Forelimb muscle (tissue), 1 donor: Measurements from ENCODE around the gene MSH5. TPM values are rescaled to one million over a fixed set of nuclear protein-coding genes. Genes with fewer than 3 reads are reported as not detected.
"Not testable (repeated sequence)": the region's sequence is repeated elsewhere in the genome, so short reads cannot be mapped to it uniquely, and the experiment has no call there.

ENCODE experiments used
- DNase-seq: peaks from one replicate; pipeline ENCODE4 v3.0.0-alpha.2; 2013; ENCODE audit warnings: low read depth
- polyA plus RNA-seq: library from polyadenylated mRNA; unstranded; fragments of 120-200 nt; gene quantifications from one replicate; pipeline ENCODE4 v1.2.1, GENCODE V29; 2013; ENCODE audit not compliant: insufficient read length

The MSH5 gene
- 14.2 TPM for polyA plus RNA-seq

DNA sequence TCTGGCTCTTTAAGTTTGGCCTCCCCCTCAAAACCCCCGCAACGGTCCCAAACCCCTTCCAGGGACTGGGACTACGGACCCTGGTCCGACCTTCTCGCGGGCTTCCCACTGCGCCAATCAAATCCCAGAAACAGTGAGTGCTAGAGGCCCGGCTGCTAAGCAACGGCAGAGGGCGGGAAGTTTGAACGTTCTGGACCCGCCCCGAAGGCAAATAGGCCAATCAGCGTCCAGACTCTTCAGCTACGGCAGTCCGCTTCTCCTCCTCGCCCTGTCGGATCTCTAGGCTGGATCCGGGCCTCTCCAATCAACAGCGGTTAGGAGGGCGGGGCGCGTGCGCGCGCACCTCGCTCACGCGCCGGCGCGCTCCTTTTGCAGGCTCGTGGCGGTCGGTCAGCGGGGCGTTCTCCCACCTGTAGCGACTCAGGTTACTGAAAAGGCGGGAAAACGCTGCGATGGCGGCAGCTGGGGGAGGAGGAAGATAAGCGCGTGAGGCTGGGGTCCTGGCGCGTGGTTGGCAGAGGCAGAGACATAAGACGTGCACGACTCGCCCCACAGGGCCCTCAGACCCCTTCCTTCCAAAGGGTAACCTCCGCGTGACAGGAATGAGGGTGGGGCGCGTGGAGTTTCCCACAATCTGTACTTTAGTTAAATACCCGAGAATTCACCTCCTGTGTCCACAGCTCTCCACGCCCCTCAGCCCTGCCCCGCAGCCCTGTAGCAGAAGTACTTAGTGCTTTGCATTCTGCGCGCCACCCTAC, at the start of gene MSH5:
MSH5 (plus strand) TSS at position 367 of the 758 bp plus-strand sequence. CDS start 462 bp downstream, outside the sequence.
- DNase-seq, result peak; percentile 98

DNA sequence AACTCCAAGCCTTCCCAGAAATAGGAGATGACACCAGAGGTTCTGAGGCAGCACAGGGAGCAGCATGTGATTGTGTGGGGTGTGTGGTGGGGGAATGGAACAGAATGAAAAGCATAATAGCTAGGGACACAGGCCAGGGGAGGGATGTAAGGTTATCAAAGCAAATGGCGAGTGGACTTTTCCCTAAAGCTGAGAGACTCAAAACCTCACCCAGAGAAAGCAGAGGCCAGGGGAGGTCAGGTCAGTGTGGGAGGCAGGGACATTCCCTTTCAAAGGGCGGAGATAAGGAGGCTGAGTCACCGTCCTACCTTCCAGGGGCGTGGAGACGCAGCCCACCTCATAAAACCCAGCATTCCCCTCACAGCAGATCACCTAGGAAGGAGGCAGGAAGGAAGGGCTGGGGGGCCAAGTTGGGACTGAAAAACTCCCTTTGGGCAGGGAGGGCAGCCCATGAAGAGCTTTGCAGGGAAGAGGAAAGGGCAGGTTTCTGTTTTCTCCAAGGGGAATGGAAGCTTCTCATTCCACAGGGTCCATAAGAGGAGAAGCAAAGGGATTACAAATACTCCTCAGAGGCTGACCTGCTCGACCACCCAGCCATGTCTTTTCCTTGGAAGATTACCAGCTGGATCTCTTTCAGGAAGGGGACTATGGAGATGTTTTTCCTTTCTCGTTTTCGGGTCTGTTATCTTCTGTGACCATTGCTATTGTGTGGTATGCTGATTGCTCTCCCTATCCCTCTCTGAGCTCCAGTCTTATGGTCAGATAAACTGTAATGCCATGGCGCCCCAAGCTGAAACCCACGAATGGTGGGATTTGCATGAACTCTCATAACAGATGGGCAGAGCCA, 49.4 kb upstream of the MSH5 start:
- no peak for DNase-seq

DNA sequence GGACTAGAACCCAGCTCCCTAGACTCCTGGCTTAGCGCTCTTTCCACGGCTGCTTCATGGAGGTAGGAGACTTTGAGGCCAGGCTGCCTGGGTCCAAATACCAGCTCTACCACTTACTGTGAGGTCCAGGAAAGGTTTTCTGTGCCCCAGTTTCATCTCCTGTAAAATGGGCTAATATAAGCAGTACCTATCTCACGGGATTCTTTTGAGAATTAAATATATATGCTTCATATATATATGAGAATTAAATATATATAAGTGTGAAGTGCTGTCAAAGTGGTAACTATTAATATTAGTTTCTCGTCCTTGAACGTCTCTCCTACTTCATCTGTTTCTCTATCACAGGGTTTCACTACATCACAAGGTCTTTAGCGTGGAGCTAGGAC, 48.7 kb upstream of the MSH5 start:
- DNase-seq, result no peak

DNA sequence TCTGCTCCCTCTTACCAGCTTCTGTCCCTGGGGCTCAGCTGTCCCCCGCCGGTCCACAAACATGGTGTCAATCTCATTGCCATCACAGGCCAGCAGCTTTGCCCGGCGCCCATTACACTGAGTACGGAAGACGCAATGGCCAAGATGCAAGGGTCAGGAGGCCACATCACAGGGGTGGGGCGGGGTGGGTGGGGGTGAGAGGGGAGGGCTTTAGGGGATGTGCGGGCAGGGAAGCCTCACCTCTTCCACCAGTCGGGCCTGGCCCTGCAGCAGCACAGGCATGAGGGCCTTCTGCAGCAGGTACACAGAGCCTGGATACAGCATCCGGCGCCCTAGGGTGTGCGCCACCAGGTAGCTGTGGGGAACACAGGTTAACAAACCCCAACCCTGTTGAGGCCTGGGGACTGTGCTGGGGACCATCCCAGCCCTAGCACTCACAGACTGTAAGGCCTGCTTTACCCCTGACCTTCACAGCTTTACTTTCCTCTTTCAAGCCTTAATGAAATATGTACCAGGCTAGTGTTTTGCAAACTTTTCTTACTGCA, 48.2 kb upstream of the MSH5 start:
- no peak for DNase-seq

DNA sequence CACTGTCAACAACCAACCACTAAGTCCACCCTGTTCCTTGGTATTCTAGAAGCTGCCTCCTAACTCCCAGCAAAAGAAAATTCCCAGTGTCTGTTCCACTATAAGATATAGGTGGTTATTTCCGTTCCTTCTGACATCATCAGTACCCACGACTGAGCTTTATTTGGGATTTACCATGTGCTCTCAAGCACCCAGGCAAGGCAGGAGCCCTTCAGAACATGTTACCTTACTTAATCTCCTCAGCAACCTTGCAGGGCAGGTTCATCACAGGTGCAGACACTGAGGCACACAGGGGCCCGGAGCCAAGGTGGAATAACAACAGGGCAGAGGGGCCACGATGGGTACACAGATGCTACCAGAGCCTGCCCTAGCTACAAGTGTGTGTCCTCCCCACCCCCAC, 47.5 kb upstream of the MSH5 start:
- no peak for DNase-seq

DNA sequence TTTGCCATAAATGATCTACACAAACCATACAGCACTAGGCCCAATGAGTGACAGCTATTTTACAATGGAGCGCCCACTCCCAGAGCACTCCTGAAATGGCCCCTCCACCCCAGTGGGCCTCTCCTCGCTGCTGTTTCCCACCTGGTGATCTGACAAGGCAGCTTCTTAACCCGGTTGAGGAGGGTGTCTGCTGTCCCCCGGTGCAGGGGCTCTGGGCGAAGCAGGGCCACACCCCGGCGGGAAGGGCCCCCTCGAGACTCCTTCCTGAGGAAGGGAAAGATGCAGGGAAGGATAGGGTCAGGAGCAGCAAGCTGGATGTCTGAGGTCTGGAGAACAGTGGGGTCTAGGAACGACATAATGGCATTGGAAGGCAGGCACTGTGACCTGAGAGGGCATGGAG, 46.9 kb upstream of the MSH5 start:
- DNase-seq, result no peak

DNA sequence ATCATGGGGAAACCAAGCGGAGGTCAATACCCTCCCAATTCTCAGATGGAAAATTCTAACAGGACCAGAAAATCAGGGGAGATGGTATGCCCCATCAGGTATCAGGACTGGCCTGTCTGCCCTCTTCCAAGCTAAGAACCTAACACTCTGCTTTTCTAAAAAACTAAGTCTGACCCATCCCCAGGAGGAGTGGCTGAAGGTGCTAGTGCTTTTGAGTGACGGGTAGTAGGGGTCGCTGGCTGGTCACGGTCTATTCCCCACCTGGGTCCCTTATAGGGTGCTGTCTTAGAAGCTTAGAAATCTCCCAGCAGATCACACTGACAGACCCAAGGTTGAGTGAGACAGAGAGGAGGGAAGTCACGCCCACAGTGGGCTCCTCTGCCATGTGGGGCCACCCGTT, 46.3 kb upstream of the MSH5 start:
- DNase-seq, result no peak

DNA sequence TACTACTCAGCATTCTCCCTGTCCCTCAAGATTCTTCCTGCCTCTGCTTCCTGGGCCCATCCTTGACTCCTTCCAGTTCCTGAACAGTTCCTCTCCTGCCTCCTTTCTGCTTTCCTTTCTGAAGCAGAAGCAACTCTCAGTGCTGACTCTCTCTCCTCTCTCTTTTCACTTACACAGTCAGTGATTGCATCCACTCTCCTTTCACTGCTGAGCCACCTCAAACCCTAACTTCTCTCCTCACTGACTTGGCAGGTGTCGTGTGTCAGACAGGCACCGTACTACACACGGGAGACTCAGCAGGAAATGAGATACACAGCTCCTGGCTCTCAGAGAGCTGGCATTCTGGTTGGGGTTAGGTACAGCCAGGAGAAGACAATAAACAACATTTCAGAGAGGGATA, 42.2 kb upstream of the MSH5 start:
- DNase-seq, result no peak

DNA sequence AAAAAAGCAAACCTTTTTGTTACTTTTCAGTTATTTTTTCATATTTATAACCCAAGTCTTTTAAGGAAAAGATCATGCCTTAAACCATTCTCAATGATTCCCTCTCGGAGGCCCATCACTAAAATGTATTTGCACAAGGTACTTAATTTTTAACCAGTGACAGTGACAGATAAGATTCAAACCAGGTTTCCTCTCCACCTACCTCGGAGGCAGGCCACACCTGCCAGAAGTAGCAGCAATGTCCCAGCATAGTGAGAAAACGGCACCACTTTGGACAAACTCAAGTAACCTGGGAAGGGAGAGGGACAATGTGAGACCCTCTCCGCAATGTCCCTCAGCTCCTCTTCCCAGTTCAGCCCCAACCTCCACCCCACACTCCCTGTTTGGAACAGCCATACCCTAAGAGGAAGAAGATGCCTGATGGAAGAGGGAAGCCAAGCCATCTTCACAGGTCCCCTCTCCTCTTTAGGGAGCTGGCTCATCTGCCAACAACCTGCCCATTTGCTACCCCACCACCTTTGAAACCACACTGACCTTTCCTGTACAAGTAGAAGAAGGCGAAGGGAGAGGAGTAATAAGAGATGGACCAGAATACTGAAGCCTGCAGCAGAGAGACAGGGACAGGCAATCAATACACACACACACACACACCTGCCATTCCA, 38.9 kb upstream of the MSH5 start:
- DNase-seq, result no peak

DNA sequence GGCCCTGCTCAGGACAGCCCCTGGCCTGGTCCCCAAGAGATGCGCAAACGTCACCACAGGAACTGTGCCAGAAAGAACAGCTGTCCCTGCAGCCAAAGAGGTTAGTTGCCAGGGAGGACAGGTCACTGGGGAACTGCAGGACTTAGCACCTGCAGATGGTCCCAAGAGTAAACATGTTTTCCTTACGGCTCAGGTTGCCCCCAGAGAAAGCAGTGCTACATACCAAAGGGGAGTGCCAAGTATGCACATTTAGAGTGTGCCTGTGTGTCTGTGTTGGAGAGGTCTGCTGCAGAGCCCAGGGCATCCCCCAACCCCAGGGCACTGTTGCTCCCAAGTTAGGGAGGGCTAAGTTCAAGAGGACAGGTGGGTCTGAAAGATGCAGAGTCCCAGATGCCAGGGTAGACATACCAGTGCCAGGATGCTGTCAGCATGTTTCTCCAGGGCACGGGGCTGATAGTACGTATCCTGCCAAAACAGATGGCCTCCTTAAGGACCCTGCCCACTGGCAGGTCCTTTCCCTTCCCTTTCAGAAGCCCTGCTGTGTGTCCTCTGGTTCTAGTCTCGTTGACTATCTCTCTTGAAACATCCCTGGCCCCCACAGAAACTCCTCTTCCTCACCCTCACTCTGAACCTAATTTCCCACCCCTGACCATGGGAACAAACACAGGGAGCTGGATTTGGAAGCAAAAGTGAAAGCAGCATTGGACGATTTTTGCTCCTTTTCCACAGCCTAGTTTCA, 38.0 kb upstream of the MSH5 start:
- no peak for DNase-seq

DNA sequence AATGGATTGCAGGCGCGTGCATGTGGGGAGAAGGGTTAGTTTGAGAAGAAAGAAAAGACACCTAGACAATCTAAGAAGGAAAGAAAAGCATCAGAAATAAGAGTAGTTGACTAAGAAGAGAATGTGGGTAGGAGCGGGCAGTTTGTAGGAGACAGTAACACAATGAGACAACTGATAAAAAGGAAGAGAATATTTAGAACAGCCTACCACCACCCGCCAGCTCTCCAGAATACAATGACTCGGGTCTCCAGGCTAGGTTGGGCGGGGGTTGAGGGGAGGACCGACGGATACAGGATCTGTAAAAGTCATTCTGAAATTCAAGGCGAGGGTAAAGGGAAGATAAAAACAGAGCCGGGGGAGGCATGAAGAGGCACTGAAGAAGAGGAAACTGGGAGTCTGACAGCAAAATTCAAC, 37.4 kb upstream of the MSH5 start:
- DNase-seq, result no peak

DNA sequence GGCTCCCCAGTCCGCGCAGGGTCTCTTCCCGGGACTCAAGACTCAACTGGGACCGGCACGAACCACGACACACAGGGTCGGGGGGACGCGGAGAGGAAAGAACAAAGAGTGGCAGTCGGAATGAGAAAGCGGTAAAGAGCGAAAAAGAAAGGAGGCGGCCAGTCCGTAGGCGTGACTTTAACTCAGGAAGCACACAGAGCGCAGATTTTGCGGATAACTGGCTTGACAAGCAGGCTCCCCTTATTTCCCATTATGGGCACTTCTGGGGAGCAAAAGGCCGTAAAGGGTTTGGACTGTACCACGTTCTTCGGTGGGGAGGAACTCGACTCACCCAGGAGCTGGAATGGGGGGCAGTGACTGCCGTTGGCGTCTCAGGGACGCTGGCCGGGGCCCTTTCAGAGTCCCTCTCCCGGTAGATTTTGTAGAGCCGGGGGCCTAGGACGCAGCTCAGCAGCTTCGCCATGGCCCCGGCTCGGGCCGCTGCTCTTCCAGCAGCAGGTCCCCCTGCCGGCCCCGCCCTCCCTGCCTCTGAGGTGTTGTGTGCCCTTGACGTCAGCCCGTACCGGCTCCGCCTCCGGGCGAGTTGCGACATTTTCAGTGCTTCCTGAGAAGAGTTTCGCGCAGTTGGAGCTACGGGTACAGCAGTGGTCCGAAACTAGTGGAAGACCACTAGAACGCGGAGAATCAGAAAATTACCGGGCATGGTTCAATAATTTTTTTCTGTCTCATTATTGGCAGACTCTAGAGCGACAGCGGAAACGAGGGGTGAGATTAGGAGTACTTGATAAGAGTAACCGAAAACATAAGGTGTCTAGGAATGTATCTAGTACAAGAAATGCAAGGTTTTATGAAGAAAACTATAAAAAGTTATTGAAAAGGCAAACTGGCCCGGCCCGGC, 36.7 kb upstream of the MSH5 start, which contains the start of gene ABHD16A:
ABHD16A (minus strand) TSS at position 506 of the 898 bp plus-strand sequence; CDS start at position 463, 43 bp downstream.
- DNase-seq, result peak; percentile 99

DNA sequence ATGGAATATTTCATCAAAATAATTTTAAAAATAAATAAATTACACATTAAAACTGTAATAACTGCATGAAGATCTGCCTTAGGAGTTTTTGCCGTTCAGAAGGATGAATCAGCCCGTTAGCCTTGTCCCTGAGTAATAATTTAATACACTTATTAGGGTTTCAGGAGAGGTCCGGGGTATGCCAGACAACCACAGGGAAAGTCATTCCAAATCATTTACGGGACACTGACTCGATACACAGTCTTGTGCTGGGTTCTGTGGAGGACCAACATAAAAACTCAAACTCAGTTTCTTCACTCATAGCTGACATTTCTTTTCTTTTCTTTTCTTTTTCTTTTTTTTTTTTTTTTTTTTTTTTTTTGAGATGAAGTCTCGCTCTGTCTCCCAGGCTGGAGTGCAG, 33.9 kb upstream of the MSH5 start:
- DNase-seq, result no peak

DNA sequence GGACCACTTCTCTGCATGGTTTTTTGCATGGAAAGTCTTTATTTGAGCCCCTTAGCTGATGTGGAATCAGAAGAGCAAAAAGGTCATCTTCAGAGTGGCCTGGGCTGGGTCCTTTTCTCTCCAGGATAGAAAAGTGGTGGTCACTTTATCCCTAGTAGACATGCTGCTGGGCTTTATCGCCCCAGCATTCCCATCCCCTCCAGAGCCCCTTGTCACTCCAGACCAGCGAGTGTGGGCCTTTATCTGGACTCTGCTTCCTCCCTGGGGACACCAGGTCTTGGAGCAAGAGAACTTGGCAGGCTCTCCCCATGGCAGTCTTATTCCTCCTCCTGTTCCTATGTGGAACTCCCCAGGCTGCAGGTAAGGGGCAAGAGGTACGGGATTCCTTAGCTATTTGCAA, 33.2 kb upstream of the MSH5 start, which contains the start of gene LY6G6F:
LY6G6F (plus strand) TSS at position 268 of the 400 bp plus-strand sequence; CDS start at position 309, 41 bp downstream.
- no peak for DNase-seq

DNA sequence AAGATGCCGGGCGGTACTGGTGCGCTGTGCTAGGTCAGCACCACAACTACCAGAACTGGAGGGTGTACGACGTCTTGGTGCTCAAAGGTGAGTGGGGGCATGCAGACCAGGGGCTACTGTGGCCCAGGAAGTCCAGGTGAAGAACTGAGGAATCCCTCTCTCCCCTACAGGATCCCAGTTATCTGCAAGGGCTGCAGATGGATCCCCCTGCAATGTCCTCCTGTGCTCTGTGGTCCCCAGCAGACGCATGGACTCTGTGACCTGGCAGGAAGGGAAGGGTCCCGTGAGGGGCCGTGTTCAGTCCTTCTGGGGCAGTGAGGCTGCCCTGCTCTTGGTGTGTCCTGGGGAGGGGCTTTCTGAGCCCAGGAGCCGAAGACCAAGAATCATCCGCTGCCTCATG, 32.1 kb upstream of the MSH5 start:
- no peak for DNase-seq

DNA sequence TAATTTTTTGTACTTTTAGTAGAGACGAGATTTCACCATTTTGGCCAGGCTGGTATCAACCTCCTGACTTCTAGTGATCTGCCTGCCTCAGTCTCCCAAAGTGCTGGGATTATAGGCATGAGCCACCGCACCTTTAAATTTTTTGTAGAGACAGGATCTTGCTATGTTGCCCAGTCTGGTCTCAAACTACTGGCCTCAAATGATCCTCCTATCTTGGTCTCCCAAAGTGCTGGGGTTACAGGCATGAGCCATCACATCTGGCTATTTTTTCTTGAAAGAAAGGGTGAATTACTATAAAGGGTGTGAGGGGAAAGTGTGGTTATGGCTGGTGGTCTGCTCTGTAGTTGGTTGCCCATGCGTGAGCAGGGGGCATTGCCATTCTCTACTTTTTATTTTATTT, 31.6 kb upstream of the MSH5 start:
- DNase-seq, result no peak

DNA sequence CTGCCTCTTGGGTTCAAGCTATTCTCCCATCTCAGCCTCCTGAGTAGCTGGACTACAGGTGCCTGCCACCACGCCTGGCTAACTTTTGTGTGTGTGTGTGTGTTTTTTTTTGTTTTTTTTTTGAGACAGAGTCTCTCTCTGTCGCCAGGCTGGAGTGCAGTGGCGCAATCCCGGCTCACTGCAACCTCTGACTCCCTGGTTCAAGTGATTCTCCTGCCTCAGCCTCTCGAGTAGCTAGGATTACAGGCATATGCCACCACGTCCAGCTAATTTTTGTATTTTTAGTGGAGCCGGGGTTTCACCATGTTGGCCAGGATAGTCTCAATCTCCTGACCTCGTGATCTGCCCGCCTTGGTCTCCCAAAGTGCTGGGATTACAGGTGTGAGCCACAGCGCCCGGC, 30.6 kb upstream of the MSH5 start:
- not testable (repeated sequence) for DNase-seq

DNA sequence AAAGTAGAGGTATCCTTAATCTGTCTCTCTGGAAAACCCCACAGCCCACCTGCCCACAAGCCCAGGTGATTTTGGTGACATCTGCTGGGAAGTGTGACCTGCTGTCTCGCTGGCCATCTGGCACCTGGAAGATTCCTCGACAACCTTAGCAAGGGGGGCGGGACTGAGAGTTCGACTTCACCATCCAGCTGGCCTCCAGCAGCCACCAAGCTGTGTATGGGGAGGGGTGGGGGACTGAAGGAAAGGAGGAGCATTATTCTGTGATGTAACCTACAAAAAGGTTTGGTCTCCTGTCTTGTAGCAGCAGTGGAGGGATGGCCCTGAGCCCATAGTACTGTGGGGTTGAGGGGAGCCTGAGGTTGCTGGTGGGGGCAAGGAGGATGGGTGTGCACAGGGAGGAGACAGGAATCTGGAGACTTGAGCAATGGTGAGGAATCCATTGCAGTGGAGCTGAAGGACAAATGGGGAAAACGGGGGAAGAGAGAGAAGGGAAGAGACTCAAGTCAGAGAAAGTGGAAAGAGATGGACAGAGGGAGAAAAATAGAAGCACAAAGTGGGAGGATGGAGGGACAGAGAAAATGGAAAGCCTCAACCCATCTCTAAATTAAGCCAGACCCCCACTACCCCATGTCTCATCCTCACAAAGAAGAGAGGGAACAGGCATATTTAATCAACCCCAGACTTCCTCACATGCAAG, 29.1 kb upstream of the MSH5 start:
- DNase-seq, result no peak

DNA sequence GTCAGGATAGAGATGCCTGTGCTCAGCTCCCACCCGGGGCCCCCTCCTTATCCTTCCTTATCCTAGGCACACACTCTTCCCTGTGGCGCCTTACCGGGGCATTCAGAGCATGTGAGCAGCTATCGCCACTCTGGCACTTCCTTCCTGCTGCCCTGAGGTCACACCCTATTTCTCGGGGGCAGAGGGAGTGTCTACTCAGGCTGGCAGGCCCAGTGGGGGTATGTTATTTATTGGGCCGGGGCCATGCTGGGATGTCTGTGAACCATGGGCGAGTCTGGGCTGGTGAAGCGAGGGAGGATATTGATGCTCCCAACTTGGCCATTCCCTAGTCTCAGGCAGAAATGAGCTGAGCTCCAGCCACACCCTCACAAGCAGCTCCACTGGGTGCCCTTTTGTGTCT, 28.6 kb upstream of the MSH5 start:
- no peak for DNase-seq

DNA sequence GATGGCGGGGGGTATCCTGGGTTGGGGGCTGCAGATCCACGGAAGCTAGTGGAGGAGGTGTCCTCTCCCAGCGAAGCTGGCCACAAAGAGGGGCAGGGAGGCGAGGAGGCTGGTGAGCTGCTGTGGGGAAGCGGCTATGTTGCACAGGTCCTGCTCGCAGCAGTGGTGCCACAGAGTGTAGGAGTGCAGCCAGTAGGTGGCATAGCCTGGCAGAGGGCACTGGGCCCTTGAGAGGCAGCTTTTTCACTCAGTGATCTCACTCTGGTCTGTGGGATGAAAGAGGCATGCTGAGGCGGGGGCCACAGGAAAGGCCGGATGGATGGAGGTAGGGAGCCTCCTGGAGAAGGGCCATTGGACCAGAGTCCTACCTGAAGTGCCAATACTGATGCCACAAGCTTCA, 27.5 kb upstream of the MSH5 start:
- no peak for DNase-seq
